WTC11 (cell line): ENCODE measurements around the gene MAML2. TPM values are rescaled to one million over a fixed set of nuclear protein-coding genes. Genes with fewer than 3 reads are reported as not detected.

Experiments
- ATAC-seq: fragments of 200-7000 bp; cut with Tn5 transposase; 2 replicates; pipeline ENCODE4 v1.10.0; 2021; ENCODE audit warnings: mild to moderate bottlenecking, moderate library complexity
- CTCF ChIA-PET: fragments of 300-600 bp; sonication (Branson Sonifier 250); formaldehyde crosslinking; loops from one replicate; lab custom pipeline; 2021; ENCODE audit warnings: antibody characterized with exemption; lab: Charles Lee
- POLR2A ChIA-PET: fragments of 350-600 bp; sonication (Branson Sonifier 250); formaldehyde crosslinking; loops from one replicate; lab custom pipeline; 2021; ENCODE audit warnings: antibody characterized with exemption; lab: Charles Lee
- DNase-seq: peaks from one replicate; pipeline ENCODE4 v3.0.0; 2021; ENCODE audit warnings: low spot score
- H3K27ac Mint-ChIP-seq: 2 replicates; pipeline ENCODE4 v1.8.0; 2021; ENCODE audit warnings: mixed read lengths
- H3K27me3 Mint-ChIP-seq: 2 replicates; pipeline ENCODE4 v1.8.0; 2021; ENCODE audit warnings: low read depth, mild to moderate bottlenecking, moderate library complexity, mixed read lengths
- H3K36me3 Mint-ChIP-seq: 2 replicates; pipeline ENCODE4 v1.8.0; 2021; ENCODE audit warnings: mixed read lengths
- H3K4me1 Mint-ChIP-seq: 2 replicates; pipeline ENCODE4 v1.8.0; 2022; ENCODE audit warnings: mixed read lengths
- H3K4me3 Mint-ChIP-seq: 2 replicates; pipeline ENCODE4 v1.8.0; 2021; ENCODE audit warnings: mild to moderate bottlenecking, moderate library complexity, mixed read lengths
- H3K9me3 Mint-ChIP-seq: 2 replicates; pipeline ENCODE4 v1.8.0; 2021; ENCODE audit warnings: mixed read lengths
- ATF1 ChIP-seq: sonication (generic); formaldehyde crosslinking; IDR thresholded peaks from 2 replicates; pipeline ENCODE4 v1.8.1; 2023; ENCODE audit warnings: mild to moderate bottlenecking, moderate library complexity, missing genetic modification reagents
- ATF6 ChIP-seq: sonication (generic); formaldehyde crosslinking; IDR thresholded peaks from 2 replicates; pipeline ENCODE4 v1.8.1; 2023; ENCODE audit warnings: mild to moderate bottlenecking, missing genetic modification reagents
- ELF4 ChIP-seq: sonication (generic); formaldehyde crosslinking; IDR thresholded peaks from 2 replicates; pipeline ENCODE4 v1.8.1; 2022; ENCODE audit warnings: low read depth, mild to moderate bottlenecking, moderate library complexity, missing genetic modification reagents
- ERG ChIP-seq: fragments of 250-450 bp; sonication (Bioruptor Pico); IDR thresholded peaks from 2 replicates; pipeline ENCODE4 v1.8.0; 2021; ENCODE audit warnings: mild to moderate bottlenecking
- ESRRA ChIP-seq: sonication (generic); formaldehyde crosslinking; IDR thresholded peaks from 2 replicates; pipeline ENCODE4 v1.8.1; 2022; ENCODE audit warnings: mild to moderate bottlenecking, missing genetic modification reagents, borderline replicate concordance
- FOXK1 ChIP-seq: sonication (generic); formaldehyde crosslinking; IDR thresholded peaks from 2 replicates; pipeline ENCODE4 v1.8.0; 2022; ENCODE audit warnings: mild to moderate bottlenecking, moderate library complexity, missing genetic modification reagents
- GRHL2 ChIP-seq: fragments of 250-450 bp; sonication (Bioruptor Pico); IDR thresholded peaks from 2 replicates; pipeline ENCODE4 v1.8.0; 2022; ENCODE audit warnings: mild to moderate bottlenecking, moderate library complexity; ENCODE audit not compliant: insufficient replicate concordance, severe bottlenecking
- HMGXB4 ChIP-seq: sonication (generic); formaldehyde crosslinking; IDR thresholded peaks from 2 replicates; pipeline ENCODE4 v1.8.1; 2023; ENCODE audit warnings: mild to moderate bottlenecking, moderate library complexity, missing genetic modification reagents
- IRF2 ChIP-seq: sonication (generic); formaldehyde crosslinking; IDR thresholded peaks from 2 replicates; pipeline ENCODE4 v1.8.0; 2022; ENCODE audit warnings: low read depth, missing genetic modification reagents, borderline replicate concordance
- JAZF1 ChIP-seq: fragments of 250-450 bp; sonication (Bioruptor Pico); IDR thresholded peaks from 2 replicates; pipeline ENCODE4 v1.9.0; 2021; ENCODE audit warnings: moderate library complexity, mild to moderate bottlenecking, inconsistent platforms
- MAX ChIP-seq: sonication (generic); formaldehyde crosslinking; IDR thresholded peaks from 2 replicates; pipeline ENCODE4 v1.8.0; 2022; ENCODE audit warnings: mild to moderate bottlenecking, missing genetic modification reagents
- MLX ChIP-seq: sonication (generic); formaldehyde crosslinking; IDR thresholded peaks from 2 replicates; pipeline ENCODE4 v1.8.1; 2023; ENCODE audit warnings: mild to moderate bottlenecking, missing genetic modification reagents, moderate library complexity
- TP53 ChIP-seq: sonication (generic); formaldehyde crosslinking; IDR thresholded peaks from 2 replicates; pipeline ENCODE4 v1.8.1; 2023; ENCODE audit warnings: mild to moderate bottlenecking, missing genetic modification reagents
- USF2 ChIP-seq: sonication (generic); formaldehyde crosslinking; IDR thresholded peaks from 2 replicates; pipeline ENCODE4 v1.8.1; 2023; ENCODE audit warnings: mild to moderate bottlenecking, missing genetic modification reagents, moderate library complexity
- ZMAT4 ChIP-seq: fragments of 250-450 bp; sonication (Bioruptor Pico); IDR thresholded peaks from 2 replicates; pipeline ENCODE4 v1.9.0; 2021; ENCODE audit warnings: mild to moderate bottlenecking
- ZNF138 ChIP-seq: sonication (generic); formaldehyde crosslinking; conservative IDR thresholded peaks from 2 replicates; pipeline ENCODE4 v1.8.1; 2022; ENCODE audit warnings: mild to moderate bottlenecking, moderate library complexity, missing genetic modification reagents
- ZNF263 ChIP-seq: sonication (generic); formaldehyde crosslinking; IDR thresholded peaks from 2 replicates; pipeline ENCODE4 v1.8.1; 2022; ENCODE audit warnings: low read depth, mild to moderate bottlenecking, moderate library complexity, missing genetic modification reagents
- ZNF512 ChIP-seq: sonication (generic); formaldehyde crosslinking; IDR thresholded peaks from 2 replicates; pipeline ENCODE4 v1.8.1; 2022; ENCODE audit warnings: missing genetic modification reagents, borderline replicate concordance
- total RNA-seq: library from RNA; stranded (reverse); gene quantifications from 3 replicates; pipeline ENCODE4 v1.2.3, GENCODE V29; 2021

Gene MAML2
- total RNA-seq, 1 experiment from 2014 or later, result 8.1 TPM

GRCh38 chr11:96299155-96299888, 43.7 kb downstream of the MAML2 start:
- H3K27ac Mint-ChIP-seq, result no peak overlapping the region
- ChIA-PET POLR2A (interaction anchor here (0.6 kb wide), 1 partner anchor 91 kb away, joined by 3 read pairs; no protein-coding TSS in a partner anchor), CTCF (interaction anchor here (0.7 to 2.2 kb wide), 2 partner anchors 44 to 253 kb away, joined by 3 to 11 read pairs; partner anchors contain the start of gene MAML2)
- ATAC-seq (peak; percentile 47), DNase-seq (no peak)
- H3K9me3 Mint-ChIP-seq, result no peaks in the 10 kb centered on the region
- H3K27me3 Mint-ChIP-seq, result no peaks in the 10 kb centered on the region
- peaks cover 34% of the 10 kb centered on the region for H3K4me1 Mint-ChIP-seq
- H3K4me3 Mint-ChIP-seq, result no peak overlapping the region
- TF ChIP-seq ATF6 (CRISPR knock-in tag), result no peak
- TF ChIP-seq ZMAT4 (CRISPR knock-in tag), result no peak
- no peak for TF ChIP-seq ZNF512
- TF ChIP-seq GRHL2 (CRISPR knock-in tag), result no peak
- no peak for TF ChIP-seq ATF1
- no peak for TF ChIP-seq USF2
- TF ChIP-seq IRF2, result no peak
- no peak for TF ChIP-seq ERG (CRISPR knock-in tag)
- no peak for TF ChIP-seq ZNF263 (CRISPR knock-in tag)
- TF ChIP-seq FOXK1, result no peak
- TF ChIP-seq JAZF1 (CRISPR knock-in tag), result no peak
- H3K36me3 Mint-ChIP-seq, result no peaks in the 10 kb centered on the region

GRCh38 chr11:96295369-96295768, 47.6 kb downstream of the MAML2 start:
- peaks cover 41% of the 10 kb centered on the region for H3K4me1 Mint-ChIP-seq
- no peak for ATAC-seq
- no peak for TF ChIP-seq HMGXB4 (CRISPR knock-in tag)
- no peak for TF ChIP-seq ESRRA (CRISPR knock-in tag)
- no peak for TF ChIP-seq ZNF138 (CRISPR knock-in tag)
- no peak for TF ChIP-seq ELF4
- TF ChIP-seq TP53, result no peak
- TF ChIP-seq FOXK1, result no peak
- no peak for TF ChIP-seq MLX (CRISPR knock-in tag)
- no peak for TF ChIP-seq MAX (CRISPR knock-in tag)
- no peaks in the 10 kb centered on the region for H3K27me3 Mint-ChIP-seq
- POLR2A ChIA-PET, result no interaction called here
- CTCF ChIA-PET, result interaction anchor here (1.2 kb wide), 1 partner anchor 48 kb away, joined by 3 read pairs; the partner anchor contains the start of gene MAML2
- no peaks in the 10 kb centered on the region for H3K36me3 Mint-ChIP-seq
- no peak for DNase-seq
- no peak overlapping the region for H3K27ac Mint-ChIP-seq
- H3K4me3 Mint-ChIP-seq, result no peak overlapping the region
- H3K9me3 Mint-ChIP-seq, result no peaks in the 10 kb centered on the region
